Activated CD8-positive, alpha-beta memory T cell treated with anti-CD3 and anti-CD28 coated beads, Interleukin-2, amount 10 ng/mL, durations not matched to agents 7 days and 5 days (primary cell): ENCODE results near the gene CPPED1. TPM values are rescaled to one million over a fixed set of nuclear protein-coding genes. Genes with fewer than 3 reads are reported as not detected.

Source experiments
- ATAC-seq: fragments of 150-1000 bp; cut with Tn5 transposase; one replicate; pipeline ENCODE4 v1.10.0; 2021; ENCODE audit warnings: moderate library complexity
- CTCF ChIA-PET: fragments of 350-600 bp; sonication (Branson Sonifier 250); formaldehyde crosslinking; loops from one replicate; lab custom pipeline; 2021; ENCODE audit warnings: antibody characterized with exemption; lab: Charles Lee
- DNase-seq: peaks from one replicate; pipeline ENCODE4 v3.0.0-alpha.2; 2020
- H3K27ac Mint-ChIP-seq: one replicate; pipeline ENCODE4 v1.8.0; 2021; ENCODE audit warnings: mild to moderate bottlenecking, mixed read lengths
- H3K27me3 Mint-ChIP-seq: one replicate; pipeline ENCODE4 v1.8.0; 2021; ENCODE audit warnings: mixed read lengths
- H3K36me3 Mint-ChIP-seq: one replicate; pipeline ENCODE4 v1.8.0; 2021; ENCODE audit warnings: mild to moderate bottlenecking, mixed read lengths
- H3K4me1 Mint-ChIP-seq: one replicate; pipeline ENCODE4 v1.8.0; 2021; ENCODE audit warnings: mixed read lengths
- H3K4me3 Mint-ChIP-seq: one replicate; pipeline ENCODE4 v1.8.0; 2021; ENCODE audit warnings: mild to moderate bottlenecking, moderate library complexity, mixed read lengths
- H3K9me3 Mint-ChIP-seq: one replicate; pipeline ENCODE4 v1.8.0; 2022; ENCODE audit warnings: low read depth, mixed read lengths
- total RNA-seq, 2 experiments: library from RNA; stranded (reverse); gene quantifications; one replicate each; pipeline ENCODE4 v1.2.3, GENCODE V29; 2021

Gene CPPED1
- total RNA-seq, 2 experiments from 2014 or later: 20.5 to 21.5 TPM

DNA sequence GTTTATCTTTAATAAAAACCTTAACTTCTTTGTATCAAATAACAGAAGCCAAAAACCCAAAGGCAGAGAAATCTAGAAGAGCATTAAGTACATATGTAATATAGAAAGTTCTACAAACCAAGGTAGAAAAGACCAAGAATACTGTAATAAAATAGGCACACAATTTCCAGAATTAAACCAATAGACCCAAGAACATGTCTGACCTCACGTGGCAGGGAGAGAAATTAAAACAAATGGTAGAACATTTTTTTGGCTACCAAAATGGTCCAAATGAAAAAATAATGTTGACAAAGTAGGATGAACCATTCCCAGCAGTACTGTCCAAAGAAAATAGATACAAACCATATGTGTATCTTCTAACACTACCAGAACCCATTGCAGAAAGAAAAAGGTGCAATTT lies 183.5 kb downstream of the CPPED1 start:
- ATAC-seq (no peak), DNase-seq (no peak)
- CTCF ChIA-PET: no interaction called here
- no peaks in the 10 kb centered on the region for H3K36me3 Mint-ChIP-seq
- peaks cover 12% of the 10 kb centered on the region for H3K4me1 Mint-ChIP-seq
- no peaks in the 10 kb centered on the region for H3K27me3 Mint-ChIP-seq
- H3K9me3 Mint-ChIP-seq: no peaks in the 10 kb centered on the region
- no peak overlapping the region for H3K4me3 Mint-ChIP-seq
- no peak overlapping the region for H3K27ac Mint-ChIP-seq

- Mint-ChIP-seq H3K9me3 (no peaks in the 10 kb centered on the region), H3K27ac (no peak overlapping the region), H3K4me1 (peaks cover 18% of the 10 kb centered on the region), H3K27me3 (peaks cover 3% of the 10 kb centered on the region), H3K4me3 (no peak overlapping the region), H3K36me3 (no peaks in the 10 kb centered on the region)
- CTCF ChIA-PET: no interaction called here
- DNase-seq: no peak
- ATAC-seq: no peak
Measured at GRCh38 chr16:12618515-12618914, 185.2 kb downstream of the CPPED1 start.

GRCh38 chr16:12617401-12617819 lies 186.3 kb downstream of the CPPED1 start:
- peaks cover 28% of the 10 kb centered on the region for H3K4me1 Mint-ChIP-seq
- no peak overlapping the region for H3K4me3 Mint-ChIP-seq
- H3K36me3 Mint-ChIP-seq: no peaks in the 10 kb centered on the region
- peaks cover 4% of the 10 kb centered on the region for H3K27me3 Mint-ChIP-seq
- CTCF ChIA-PET: no interaction called here
- no peaks in the 10 kb centered on the region for H3K9me3 Mint-ChIP-seq
- DNase-seq (no peak), ATAC-seq (no peak)
- no peak overlapping the region for H3K27ac Mint-ChIP-seq

DNA sequence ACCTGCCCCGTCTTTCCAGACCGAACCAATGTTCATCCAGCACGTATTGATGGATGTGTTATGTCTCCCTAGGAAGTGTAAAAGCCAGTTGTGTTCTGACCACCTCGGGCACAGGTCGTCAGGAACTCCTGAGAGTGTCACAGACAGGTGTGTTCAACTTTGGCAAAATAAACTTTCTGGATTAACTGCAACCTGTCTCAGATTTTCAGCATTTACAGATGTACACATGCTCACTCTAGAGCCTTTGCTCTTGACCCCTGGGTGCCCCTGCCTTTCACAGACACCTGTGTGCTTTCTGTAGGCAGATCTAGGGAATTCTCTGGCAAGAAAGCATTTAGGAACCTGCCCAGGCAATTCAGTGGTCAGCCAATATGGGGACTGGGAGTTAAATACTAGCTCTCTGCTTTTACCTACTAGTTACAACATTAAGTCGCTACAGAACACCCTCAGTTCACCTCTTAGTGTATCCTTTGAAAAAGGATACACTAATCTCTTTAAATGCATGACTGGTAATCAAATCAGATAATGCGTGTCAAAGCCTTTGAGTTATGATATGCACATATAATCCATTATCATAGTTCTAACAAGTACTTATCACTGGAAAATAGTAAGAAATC lies 188.9 kb downstream of the CPPED1 start:
- DNase-seq: no peak

GRCh38 chr16:12613992-12614661 lies 189.6 kb downstream of the CPPED1 start:
- no peak overlapping the region for H3K27ac Mint-ChIP-seq
- H3K9me3 Mint-ChIP-seq: no peaks in the 10 kb centered on the region
- no peak for DNase-seq
- CTCF ChIA-PET: no interaction called here
- no peak overlapping the region for H3K4me3 Mint-ChIP-seq
- peaks cover 28% of the 10 kb centered on the region for H3K4me1 Mint-ChIP-seq
- H3K27me3 Mint-ChIP-seq: peaks cover 10% of the 10 kb centered on the region
- ATAC-seq: no peak
- H3K36me3 Mint-ChIP-seq: no peaks in the 10 kb centered on the region

More for the DNA sequence above, 188.9 kb downstream of the CPPED1 start:
- ATAC-seq: no peak
- CTCF ChIA-PET: no interaction called here
- peaks cover 10% of the 10 kb centered on the region for H3K27me3 Mint-ChIP-seq
- H3K4me3 Mint-ChIP-seq: no peak overlapping the region
- H3K4me1 Mint-ChIP-seq: peaks cover 28% of the 10 kb centered on the region
- H3K27ac Mint-ChIP-seq: no peak overlapping the region
- no peaks in the 10 kb centered on the region for H3K9me3 Mint-ChIP-seq
- no peaks in the 10 kb centered on the region for H3K36me3 Mint-ChIP-seq

GRCh38 chr16:12613131-12613991 lies 190.3 kb downstream of the CPPED1 start:
- H3K36me3 Mint-ChIP-seq: no peaks in the 10 kb centered on the region
- ATAC-seq (peak; percentile 83), DNase-seq (peak; percentile 68)
- peaks cover 10% of the 10 kb centered on the region for H3K27me3 Mint-ChIP-seq
- H3K4me1 Mint-ChIP-seq: peaks cover 28% of the 10 kb centered on the region
- peak overlapping the region; percentile 60 for H3K27ac Mint-ChIP-seq
- CTCF ChIA-PET: no interaction called here
- H3K4me3 Mint-ChIP-seq: peak overlapping the region; percentile 40
- H3K9me3 Mint-ChIP-seq: no peaks in the 10 kb centered on the region

- Mint-ChIP-seq H3K4me3 (no peak overlapping the region), H3K9me3 (peaks cover 3% of the 10 kb centered on the region), H3K27ac (no peak overlapping the region), H3K4me1 (peaks cover 24% of the 10 kb centered on the region), H3K36me3 (no peaks in the 10 kb centered on the region), H3K27me3 (peaks cover 15% of the 10 kb centered on the region)
- DNase-seq (no peak), ATAC-seq (peak; percentile 20)
- CTCF ChIA-PET: no interaction called here
Measured at GRCh38 chr16:12612598-12613101, 191.0 kb downstream of the CPPED1 start.

- Mint-ChIP-seq H3K27me3 (peaks cover 19% of the 10 kb centered on the region), H3K9me3 (peaks cover 3% of the 10 kb centered on the region), H3K4me1 (peaks cover 19% of the 10 kb centered on the region), H3K36me3 (no peaks in the 10 kb centered on the region), H3K27ac (no peak overlapping the region), H3K4me3 (no peak overlapping the region)
- no peak for DNase-seq
- ATAC-seq: no peak
- CTCF ChIA-PET: no interaction called here
Measured at GRCh38 chr16:12611916-12612597, 191.6 kb downstream of the CPPED1 start.

- H3K4me3 Mint-ChIP-seq: no peak overlapping the region
- CTCF ChIA-PET: no interaction called here
- peaks cover 3% of the 10 kb centered on the region for H3K9me3 Mint-ChIP-seq
- H3K27me3 Mint-ChIP-seq: peaks cover 26% of the 10 kb centered on the region
- DNase-seq (no peak), ATAC-seq (no peak)
- peaks cover 17% of the 10 kb centered on the region for H3K4me1 Mint-ChIP-seq
- H3K27ac Mint-ChIP-seq: no peak overlapping the region
- H3K36me3 Mint-ChIP-seq: peaks cover 2% of the 10 kb centered on the region
Measured at GRCh38 chr16:12611006-12611477, 192.6 kb downstream of the CPPED1 start.

DNA sequence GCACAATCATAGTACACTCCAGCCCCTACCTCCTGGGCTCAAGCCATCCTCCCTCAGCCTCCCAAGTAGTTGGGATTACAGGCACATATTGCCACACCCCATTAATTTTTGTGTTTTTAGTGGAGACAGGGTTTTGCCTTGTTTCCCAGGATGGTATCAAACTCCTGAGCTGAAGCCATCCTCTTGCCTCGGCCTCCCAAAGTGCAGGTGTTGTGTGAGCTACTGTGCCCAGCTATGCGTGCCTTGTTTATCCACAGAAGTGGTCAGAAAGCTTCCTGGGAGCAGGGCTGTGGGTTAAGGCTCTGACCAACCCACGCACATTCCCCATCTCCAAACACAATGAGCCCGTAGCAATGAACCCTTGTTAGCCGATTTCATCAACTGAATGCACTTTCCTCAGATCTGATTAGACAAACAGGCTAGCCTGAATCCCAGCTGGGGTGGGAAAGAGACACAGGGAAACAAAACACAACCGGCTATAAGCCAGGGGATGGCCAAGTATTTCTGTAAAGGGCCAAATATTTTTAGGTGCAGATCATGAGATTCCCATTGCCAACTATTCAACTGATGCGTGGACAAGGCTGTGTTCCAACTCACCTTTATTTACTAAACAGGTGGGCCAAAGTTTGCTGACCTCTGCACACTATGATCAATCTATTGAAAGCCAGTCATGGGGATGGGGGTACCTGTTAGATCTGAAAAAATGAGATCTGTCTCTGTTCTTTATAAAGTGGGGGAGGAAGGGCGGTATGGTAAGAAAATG lies 193.6 kb downstream of the CPPED1 start:
- Mint-ChIP-seq H3K36me3 (peaks cover 2% of the 10 kb centered on the region), H3K27me3 (peaks cover 36% of the 10 kb centered on the region), H3K9me3 (peaks cover 3% of the 10 kb centered on the region), H3K4me1 (peaks cover 17% of the 10 kb centered on the region), H3K27ac (no peak overlapping the region), H3K4me3 (no peak overlapping the region)
- ATAC-seq (no peak), DNase-seq (no peak)
- CTCF ChIA-PET: no interaction called here
